Inflammatory macrophage treated with lipopolysaccharide for 4 hours (primary cell): ENCODE measurements around the gene SELE.

Source experiments
- DNase-seq: peaks from one replicate; pipeline ENCODE4 v3.0.0-alpha.2; 2020

Gene SELE

GRCh38 chr1:169733924-169734323 lies at the start of gene SELE:
SELE (minus strand) TSS chr1:169734079; CDS start chr1:169733612, 467 bp downstream.
- no peak for DNase-seq

GRCh38 chr1:169782596-169782995 lies 48.7 kb upstream of the SELE start:
- DNase-seq: no peak

- no peak for DNase-seq
Observed at GRCh38 chr1:169779970-169780369, 46.1 kb upstream of the SELE start.

GRCh38 chr1:169779150-169779549 lies 45.3 kb upstream of the SELE start:
- no peak for DNase-seq

GRCh38 chr1:169776440-169776839 lies 42.6 kb upstream of the SELE start:
- DNase-seq: no peak

GRCh38 chr1:169768161-169768560 lies 34.3 kb upstream of the SELE start:
- no peak for DNase-seq

GRCh38 chr1:169765580-169766331 lies 31.9 kb upstream of the SELE start:
- no peak for DNase-seq

- no peak for DNase-seq
Observed at GRCh38 chr1:169764919-169765318, 31.0 kb upstream of the SELE start.

GRCh38 chr1:169762699-169763098 lies 28.8 kb upstream of the SELE start:
- no peak for DNase-seq

GRCh38 chr1:169759038-169759437 lies 25.2 kb upstream of the SELE start:
- DNase-seq: no peak

GRCh38 chr1:169753549-169753948 lies 19.7 kb upstream of the SELE start:
- DNase-seq: no peak

- no peak for DNase-seq
Observed at GRCh38 chr1:169750041-169750440, 16.2 kb upstream of the SELE start.

- DNase-seq: no peak
Observed at GRCh38 chr1:169746550-169746949, 12.7 kb upstream of the SELE start.

GRCh38 chr1:169745015-169745861 lies 11.4 kb upstream of the SELE start:
- no peak for DNase-seq

GRCh38 chr1:169741666-169742394 lies 8.0 kb upstream of the SELE start:
- no peak for DNase-seq

GRCh38 chr1:169739980-169740379 lies 6.1 kb upstream of the SELE start:
- DNase-seq: no peak

GRCh38 chr1:169731446-169731845 lies 2.4 kb downstream of the SELE start:
- DNase-seq: no peak

- no peak for DNase-seq
Observed at GRCh38 chr1:169729991-169730390, 3.9 kb downstream of the SELE start.

- DNase-seq: no peak
Observed at GRCh38 chr1:169727307-169727706, 6.6 kb downstream of the SELE start.

GRCh38 chr1:169726851-169727250 lies 7.0 kb downstream of the SELE start:
- no peak for DNase-seq

GRCh38 chr1:169725930-169726329 lies 7.9 kb downstream of the SELE start:
- no peak for DNase-seq

GRCh38 chr1:169724168-169724567 lies 9.7 kb downstream of the SELE start:
- no peak for DNase-seq

GRCh38 chr1:169723763-169724162 lies 10.1 kb downstream of the SELE start:
- no peak for DNase-seq

- no peak for DNase-seq
Observed at GRCh38 chr1:169722779-169723178, 11.1 kb downstream of the SELE start.
